RWPE1 (cell line): ENCODE measurements around the gene EPS15.
"Not testable (repeated sequence)": the region's sequence is repeated elsewhere in the genome, so short reads cannot be mapped to it uniquely, and the experiment has no call there.

ENCODE experiments used
- CTCF ChIA-PET: fragments of 350-600 bp; sonication (Branson Sonifier 250); formaldehyde crosslinking; extraction: SDS; loops from one replicate; lab custom pipeline; 2021; lab: Yijun Ruan, JAX
- POLR2A ChIA-PET: fragments of 400-600 bp; formaldehyde crosslinking; extraction: SDS; loops from one replicate; lab custom pipeline; 2020; ENCODE audit warnings: antibody characterized with exemption; ENCODE audit not compliant: low non-redundant PET; lab: Yijun Ruan, JAX
- DNase-seq: peaks from one replicate; pipeline ENCODE4 v3.0.0; 2012; ENCODE audit warnings: low spot score
- H3K27ac ChIP-seq: fragments of 450-650 bp; 2 replicates; pipeline ENCODE4 v1.5.1; 2017
- TF ChIP-seq, protein P1 (sequence below): fragments of 450-650 bp; conservative IDR thresholded peaks from 2 replicates; pipeline ENCODE4 v1.5.1; 2017; ENCODE audit warnings: low read depth, mild to moderate bottlenecking

Gene EPS15

DNA sequence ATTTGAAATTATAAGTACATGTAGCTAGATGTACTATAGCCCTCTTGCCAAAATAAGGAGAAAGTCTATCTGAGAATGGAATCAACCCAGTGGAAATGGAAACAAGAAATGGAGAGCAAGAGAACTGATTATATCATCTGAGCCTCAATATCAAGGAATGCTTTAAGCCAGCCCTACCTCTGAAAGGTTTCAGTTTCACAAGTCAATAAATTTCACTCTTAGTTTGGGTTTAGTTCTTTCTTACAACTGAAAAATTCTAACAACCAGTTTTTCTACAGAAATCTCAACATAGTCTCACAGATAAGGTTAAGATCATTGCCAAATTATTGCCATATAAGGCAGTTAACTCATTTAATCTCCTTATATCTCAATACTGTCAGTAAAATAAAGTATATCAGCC lies 80.0 kb downstream of the EPS15 start:
- CTCF ChIA-PET, result interaction anchor here (0.6 kb wide), 1 partner anchor 633 kb away, joined by 5 read pairs; no protein-coding TSS in a partner anchor
- DNase-seq, result no peak
- H3K27ac ChIP-seq, result no peak overlapping the region
- TF ChIP-seq, protein P1, sequence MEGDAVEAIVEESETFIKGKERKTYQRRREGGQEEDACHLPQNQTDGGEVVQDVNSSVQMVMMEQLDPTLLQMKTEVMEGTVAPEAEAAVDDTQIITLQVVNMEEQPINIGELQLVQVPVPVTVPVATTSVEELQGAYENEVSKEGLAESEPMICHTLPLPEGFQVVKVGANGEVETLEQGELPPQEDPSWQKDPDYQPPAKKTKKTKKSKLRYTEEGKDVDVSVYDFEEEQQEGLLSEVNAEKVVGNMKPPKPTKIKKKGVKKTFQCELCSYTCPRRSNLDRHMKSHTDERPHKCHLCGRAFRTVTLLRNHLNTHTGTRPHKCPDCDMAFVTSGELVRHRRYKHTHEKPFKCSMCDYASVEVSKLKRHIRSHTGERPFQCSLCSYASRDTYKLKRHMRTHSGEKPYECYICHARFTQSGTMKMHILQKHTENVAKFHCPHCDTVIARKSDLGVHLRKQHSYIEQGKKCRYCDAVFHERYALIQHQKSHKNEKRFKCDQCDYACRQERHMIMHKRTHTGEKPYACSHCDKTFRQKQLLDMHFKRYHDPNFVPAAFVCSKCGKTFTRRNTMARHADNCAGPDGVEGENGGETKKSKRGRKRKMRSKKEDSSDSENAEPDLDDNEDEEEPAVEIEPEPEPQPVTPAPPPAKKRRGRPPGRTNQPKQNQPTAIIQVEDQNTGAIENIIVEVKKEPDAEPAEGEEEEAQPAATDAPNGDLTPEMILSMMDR, result no peak
- POLR2A ChIA-PET, result no interaction called here

- DNase-seq, H3K27ac ChIP-seq, POLR2A ChIA-PET: not testable (repeated sequence)
- CTCF ChIA-PET, result interaction anchor here (0.7 kb wide), 2 partner anchors 50 to 308 kb away, joined by 3 to 4 read pairs; no protein-coding TSS in a partner anchor
Observed at GRCh38 chr1:51437391-51437790, 81.7 kb downstream of the EPS15 start.

DNA sequence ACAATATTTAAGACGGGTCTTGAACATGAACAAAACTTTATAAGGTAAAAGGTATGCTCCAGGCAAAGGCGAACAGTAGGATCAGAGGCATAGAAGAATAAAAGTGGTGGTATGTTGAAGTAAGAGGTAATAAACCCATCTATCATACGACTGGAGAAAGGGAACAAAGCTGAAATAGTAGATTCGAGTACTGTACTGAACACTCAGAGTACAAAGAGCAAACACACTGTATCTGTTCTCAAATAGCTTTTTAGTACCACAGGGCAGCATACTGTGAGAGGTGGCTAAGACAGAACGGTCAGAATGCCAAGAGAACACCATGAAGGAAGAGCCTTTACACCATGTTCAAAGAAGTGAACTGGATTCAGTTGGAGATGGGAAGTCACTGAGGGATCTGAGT lies 83.2 kb downstream of the EPS15 start:
- ChIA-PET POLR2A (no interaction called here), CTCF (no interaction called here)
- DNase-seq, result no peak
- TF ChIP-seq, protein P1, result no peak
- H3K27ac ChIP-seq, result no peak overlapping the region

GRCh38 chr1:51433972-51434510 lies 85.0 kb downstream of the EPS15 start:
- TF ChIP-seq, protein P1, result no peak
- ChIA-PET CTCF (no interaction called here), POLR2A (no interaction called here)
- DNase-seq, result no peak
- no peak overlapping the region for H3K27ac ChIP-seq

GRCh38 chr1:51433269-51433971 lies 85.6 kb downstream of the EPS15 start:
- ChIA-PET POLR2A (no interaction called here), CTCF (no interaction called here)
- DNase-seq, result no peak
- no peak overlapping the region for H3K27ac ChIP-seq
- TF ChIP-seq, protein P1, result no peak

GRCh38 chr1:51432146-51432545 lies 86.9 kb downstream of the EPS15 start:
- DNase-seq, result no peak
- H3K27ac ChIP-seq, result no peak overlapping the region
- ChIA-PET POLR2A (no interaction called here), CTCF (interaction anchor here (0.6 kb wide), 1 partner anchor 201 kb away, joined by 3 read pairs; no protein-coding TSS in a partner anchor)
- TF ChIP-seq, protein P1, result no peak

DNA sequence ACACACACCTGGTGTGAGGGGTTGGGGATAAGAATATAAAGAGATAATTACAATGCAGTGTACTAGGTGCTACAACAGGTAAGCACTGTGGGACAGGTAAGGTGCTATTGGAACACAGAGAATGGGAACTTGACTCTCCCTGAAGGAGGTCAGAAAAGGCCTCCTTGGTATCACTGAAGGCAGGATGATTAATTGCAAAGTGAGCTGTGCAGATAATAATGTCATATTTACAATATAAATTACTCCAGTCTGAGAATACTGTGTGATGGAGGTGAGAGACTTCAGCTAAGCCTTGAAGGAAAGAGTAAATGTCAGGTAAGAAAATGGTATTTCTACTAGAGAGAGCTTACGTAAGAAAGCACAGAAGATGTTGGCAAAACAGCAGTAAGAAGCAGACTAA lies 91.6 kb downstream of the EPS15 start:
- POLR2A ChIA-PET, result no interaction called here
- no peak overlapping the region for H3K27ac ChIP-seq
- TF ChIP-seq, protein P1, result no peak
- CTCF ChIA-PET, result interaction anchor here (0.6 to 0.7 kb wide), 2 partner anchors 26 to 574 kb away, joined by 3 to 7 read pairs; no protein-coding TSS in a partner anchor
- DNase-seq, result no peak
